ENCODE data around the gene BORCS6. TPM values are rescaled to one million over a fixed set of nuclear protein-coding genes. Genes with fewer than 3 reads are reported as not detected.
A peak's percentile ranks its signal among the peaks of the same experiment; 100 is the strongest.

The BORCS6 gene
- total and polyA plus RNA-seq, 2 of the 13 experiments (the other 11 are each of a cell fraction or from before 2014, with no cell fraction given), result 2.0 to 5.1 TPM

DNA sequence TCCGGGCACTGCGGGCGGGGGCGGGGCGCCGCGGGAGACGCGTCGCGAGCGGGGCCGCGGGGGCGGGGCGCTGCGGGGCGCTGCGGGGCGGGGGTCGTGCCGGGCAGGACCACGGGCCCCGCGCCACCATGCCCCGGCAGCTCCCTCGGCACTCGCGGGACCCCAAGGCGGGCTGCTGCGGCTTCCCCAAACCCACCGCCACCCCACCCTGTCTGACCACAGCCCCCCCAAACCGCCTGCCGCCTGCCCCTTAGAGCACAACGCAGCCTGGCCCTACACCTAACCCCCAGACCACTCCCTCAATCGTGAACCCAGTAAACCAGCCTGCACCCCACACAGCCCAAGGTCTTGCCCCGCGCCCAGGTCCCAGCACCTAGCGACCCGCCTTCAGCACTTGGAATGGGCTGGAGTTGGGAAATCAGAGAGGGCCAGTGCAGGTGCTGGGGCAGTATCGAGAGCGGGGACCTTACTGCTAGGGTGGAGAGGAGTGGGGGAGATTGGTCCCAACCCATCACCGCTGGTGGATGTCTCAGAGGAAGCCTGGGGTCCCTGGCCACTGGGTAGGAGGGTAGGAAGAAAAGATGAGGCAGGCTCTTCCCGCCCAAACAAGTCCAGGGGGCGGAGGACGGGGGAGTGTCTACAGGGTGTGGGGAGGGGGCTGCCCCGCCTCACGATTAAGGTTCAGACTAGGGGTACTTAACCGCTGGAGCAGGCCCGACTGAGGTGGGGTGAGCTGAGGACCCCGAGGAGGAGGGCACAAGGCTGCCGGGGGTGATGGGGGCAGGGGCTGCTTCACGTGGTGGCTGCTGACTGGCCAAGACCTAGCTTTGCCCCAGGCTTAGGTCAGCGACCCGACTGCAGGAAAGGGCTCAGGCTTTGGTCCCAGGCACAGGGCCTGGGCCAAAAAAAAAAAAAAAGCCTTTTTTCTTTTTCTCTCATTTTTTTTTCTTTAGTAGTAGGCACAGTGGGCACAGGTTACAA, 26.7 kb downstream of the BORCS6 start (continued):
- TF ChIP-seq, protein P1, sequence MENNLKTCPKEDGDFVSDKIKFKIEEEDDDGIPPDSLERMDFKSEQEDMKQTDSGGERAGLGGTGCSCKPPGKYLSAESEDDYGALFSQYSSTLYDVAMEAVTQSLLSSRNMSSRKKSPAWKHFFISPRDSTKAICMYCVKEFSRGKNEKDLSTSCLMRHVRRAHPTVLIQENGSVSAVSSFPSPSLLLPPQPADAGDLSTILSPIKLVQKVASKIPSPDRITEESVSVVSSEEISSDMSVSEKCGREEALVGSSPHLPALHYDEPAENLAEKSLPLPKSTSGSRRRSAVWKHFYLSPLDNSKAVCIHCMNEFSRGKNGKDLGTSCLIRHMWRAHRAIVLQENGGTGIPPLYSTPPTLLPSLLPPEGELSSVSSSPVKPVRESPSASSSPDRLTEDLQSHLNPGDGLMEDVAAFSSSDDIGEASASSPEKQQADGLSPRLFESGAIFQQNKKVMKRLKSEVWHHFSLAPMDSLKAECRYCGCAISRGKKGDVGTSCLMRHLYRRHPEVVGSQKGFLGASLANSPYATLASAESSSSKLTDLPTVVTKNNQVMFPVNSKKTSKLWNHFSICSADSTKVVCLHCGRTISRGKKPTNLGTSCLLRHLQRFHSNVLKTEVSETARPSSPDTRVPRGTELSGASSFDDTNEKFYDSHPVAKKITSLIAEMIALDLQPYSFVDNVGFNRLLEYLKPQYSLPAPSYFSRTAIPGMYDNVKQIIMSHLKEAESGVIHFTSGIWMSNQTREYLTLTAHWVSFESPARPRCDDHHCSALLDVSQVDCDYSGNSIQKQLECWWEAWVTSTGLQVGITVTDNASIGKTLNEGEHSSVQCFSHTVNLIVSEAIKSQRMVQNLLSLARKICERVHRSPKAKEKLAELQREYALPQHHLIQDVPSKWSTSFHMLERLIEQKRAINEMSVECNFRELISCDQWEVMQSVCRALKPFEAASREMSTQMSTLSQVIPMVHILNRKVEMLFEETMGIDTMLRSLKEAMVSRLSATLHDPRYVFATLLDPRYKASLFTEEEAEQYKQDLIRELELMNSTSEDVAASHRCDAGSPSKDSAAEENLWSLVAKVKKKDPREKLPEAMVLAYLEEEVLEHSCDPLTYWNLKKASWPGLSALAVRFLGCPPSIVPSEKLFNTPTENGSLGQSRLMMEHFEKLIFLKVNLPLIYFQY (CRISPR knock-in tag; IDR thresholded peaks at IDR 0.05; ENCODE audit: borderline replicate concordance), result no peak
- TF ChIP-seq KDM4B (CRISPR knock-in tag; IDR thresholded peaks at IDR 0.05), result 0 out of 2 replicates have a peak, but pooled peaks have one; percentile 11
- no peak for TF ChIP-seq ZKSCAN1 (IDR thresholded peaks at IDR 0.05; ENCODE audit: low read length)
- no peak for TF ChIP-seq ZNF30 (CRISPR knock-in tag; IDR thresholded peaks at IDR 0.05)
- TF ChIP-seq ZSCAN30 (CRISPR knock-in tag; IDR thresholded peaks at IDR 0.05), result no peak
- 0 out of 2 replicates have a peak, but pooled peaks have one; percentile 11 for TF ChIP-seq ZNF83 (CRISPR knock-in tag; IDR thresholded peaks at IDR 0.05; ENCODE audit: borderline replicate concordance)
- TF ChIP-seq ZNF121 (CRISPR knock-in tag; IDR thresholded peaks at IDR 0.05), result no peak
- TF ChIP-seq, protein P2, sequence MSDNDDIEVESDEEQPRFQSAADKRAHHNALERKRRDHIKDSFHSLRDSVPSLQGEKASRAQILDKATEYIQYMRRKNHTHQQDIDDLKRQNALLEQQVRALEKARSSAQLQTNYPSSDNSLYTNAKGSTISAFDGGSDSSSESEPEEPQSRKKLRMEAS (IDR thresholded peaks at IDR 0.05), result peak; percentile 39
- TF ChIP-seq, protein P3, sequence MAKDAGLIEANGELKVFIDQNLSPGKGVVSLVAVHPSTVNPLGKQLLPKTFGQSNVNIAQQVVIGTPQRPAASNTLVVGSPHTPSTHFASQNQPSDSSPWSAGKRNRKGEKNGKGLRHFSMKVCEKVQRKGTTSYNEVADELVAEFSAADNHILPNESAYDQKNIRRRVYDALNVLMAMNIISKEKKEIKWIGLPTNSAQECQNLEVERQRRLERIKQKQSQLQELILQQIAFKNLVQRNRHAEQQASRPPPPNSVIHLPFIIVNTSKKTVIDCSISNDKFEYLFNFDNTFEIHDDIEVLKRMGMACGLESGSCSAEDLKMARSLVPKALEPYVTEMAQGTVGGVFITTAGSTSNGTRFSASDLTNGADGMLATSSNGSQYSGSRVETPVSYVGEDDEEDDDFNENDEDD (CRISPR knock-in tag; IDR thresholded peaks at IDR 0.05; ENCODE audit: borderline replicate concordance), result peak; percentile 47; the same call in 1 of the 2 replicates
- no peak for TF ChIP-seq ZNF124 (CRISPR knock-in tag; IDR thresholded peaks at IDR 0.05)
- TF ChIP-seq MYC (CRISPR knock-in tag; IDR thresholded peaks at IDR 0.05; ENCODE audit: borderline replicate concordance), result peak; percentile 48; the same call in 1 of the 2 replicates
- peak; percentile 4 for TF ChIP-seq ASH2L (IDR thresholded peaks at IDR 0.05; ENCODE audit: insufficient read length, low read depth, low read length)
- peak; percentile 26; the same call in 1 of the 2 replicates for TF ChIP-seq ZNF235 (CRISPR knock-in tag; IDR thresholded peaks at IDR 0.05; ENCODE audit: borderline replicate concordance)
- TF ChIP-seq, protein P4, sequence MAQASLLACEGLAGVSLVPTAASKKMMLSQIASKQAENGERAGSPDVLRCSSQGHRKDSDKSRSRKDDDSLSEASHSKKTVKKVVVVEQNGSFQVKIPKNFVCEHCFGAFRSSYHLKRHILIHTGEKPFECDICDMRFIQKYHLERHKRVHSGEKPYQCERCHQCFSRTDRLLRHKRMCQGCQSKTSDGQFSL (CRISPR knock-in tag; IDR thresholded peaks at IDR 0.05), result 0 out of 2 replicates have a peak, but pooled peaks have one; percentile 4
- no peak for TF ChIP-seq JUNB (CRISPR knock-in tag; IDR thresholded peaks at IDR 0.05; ENCODE audit: borderline replicate concordance)
- TF ChIP-seq AGO1 (IDR thresholded peaks at IDR 0.05; ENCODE audit: low read depth, low read length, poor library complexity, severe bottlenecking), result peak; percentile 3
- no peak for TF ChIP-seq GATA4 (IDR thresholded peaks at IDR 0.05; ENCODE audit: borderline replicate concordance, low read depth)
- TF ChIP-seq, protein P5, sequence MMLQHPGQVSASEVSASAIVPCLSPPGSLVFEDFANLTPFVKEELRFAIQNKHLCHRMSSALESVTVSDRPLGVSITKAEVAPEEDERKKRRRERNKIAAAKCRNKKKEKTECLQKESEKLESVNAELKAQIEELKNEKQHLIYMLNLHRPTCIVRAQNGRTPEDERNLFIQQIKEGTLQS (CRISPR knock-in tag; IDR thresholded peaks at IDR 0.05), result no peak
- TF ChIP-seq NR2F6 (IDR thresholded peaks at IDR 0.05), result no peak
- 0 out of 2 replicates have a peak, but pooled peaks have one; percentile 29 for TF ChIP-seq NR2F6 (CRISPR knock-in tag; IDR thresholded peaks at IDR 0.05)
- TF ChIP-seq ZFP36L1 (CRISPR knock-in tag; IDR thresholded peaks at IDR 0.05), result 0 out of 2 replicates have a peak, but pooled peaks have one; percentile 45
- 0 out of 2 replicates have a peak, but pooled peaks have one; percentile 38 for TF ChIP-seq RXRA (CRISPR knock-in tag; IDR thresholded peaks at IDR 0.05)

All from HepG2 (cell line).